Activated CD4-positive, CD25-positive, alpha-beta regulatory T cell treated with anti-CD3 and anti-CD28 coated beads, Interleukin-2, amount 50 U/mL, for 24 hours (primary cell): ENCODE results near the gene IL36B.
A peak's percentile ranks its signal among the peaks of the same experiment; 100 is the strongest.

Experiments
- ATAC-seq, 2 donors: fragments of 150-1000 bp; cut with Tn5 transposase; one replicate each; pipeline ENCODE4 v1.10.0; 2021; ENCODE audit warnings: mild to moderate bottlenecking in 1 of 2, moderate library complexity in 1 of 2

IL36B gene

DNA sequence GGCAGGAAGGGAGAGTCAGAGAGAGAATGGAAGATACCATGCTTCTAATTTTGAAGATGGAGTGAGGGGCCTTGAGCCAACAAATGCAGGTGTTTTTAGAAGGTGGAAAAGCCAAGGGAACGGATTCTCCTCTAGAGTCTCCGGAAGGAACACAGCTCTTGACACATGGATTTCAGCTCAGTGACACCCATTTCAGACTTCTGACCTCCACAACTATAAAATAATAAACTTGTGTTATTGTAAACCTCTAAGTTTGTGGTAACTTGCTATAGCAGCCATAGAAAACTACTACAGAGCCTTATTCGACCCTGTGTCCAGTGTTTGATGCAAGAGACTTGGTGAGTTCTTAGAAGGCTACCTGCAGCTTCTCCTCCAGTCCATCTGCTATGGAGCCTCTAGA, 22.9 kb upstream of the IL36B start:
- ATAC-seq = no peak

DNA sequence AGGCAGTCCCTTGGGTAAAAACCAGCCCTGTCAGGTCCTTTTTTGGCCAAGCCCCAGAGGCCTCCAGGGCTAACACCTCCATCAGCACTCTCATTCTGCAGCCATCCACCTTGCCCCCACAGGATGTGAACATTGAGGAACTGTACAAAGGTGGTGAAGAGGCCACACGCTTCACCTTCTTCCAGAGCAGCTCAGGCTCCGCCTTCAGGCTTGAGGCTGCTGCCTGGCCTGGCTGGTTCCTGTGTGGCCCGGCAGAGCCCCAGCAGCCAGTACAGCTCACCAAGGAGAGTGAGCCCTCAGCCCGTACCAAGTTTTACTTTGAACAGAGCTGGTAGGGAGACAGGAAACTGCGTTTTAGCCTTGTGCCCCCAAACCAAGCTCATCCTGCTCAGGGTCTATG, 22.4 kb upstream of the IL36B start:
- ATAC-seq = no peak

GRCh38 chr2:113073325-113073834, 20.7 kb upstream of the IL36B start:
- ATAC-seq = no peak

DNA sequence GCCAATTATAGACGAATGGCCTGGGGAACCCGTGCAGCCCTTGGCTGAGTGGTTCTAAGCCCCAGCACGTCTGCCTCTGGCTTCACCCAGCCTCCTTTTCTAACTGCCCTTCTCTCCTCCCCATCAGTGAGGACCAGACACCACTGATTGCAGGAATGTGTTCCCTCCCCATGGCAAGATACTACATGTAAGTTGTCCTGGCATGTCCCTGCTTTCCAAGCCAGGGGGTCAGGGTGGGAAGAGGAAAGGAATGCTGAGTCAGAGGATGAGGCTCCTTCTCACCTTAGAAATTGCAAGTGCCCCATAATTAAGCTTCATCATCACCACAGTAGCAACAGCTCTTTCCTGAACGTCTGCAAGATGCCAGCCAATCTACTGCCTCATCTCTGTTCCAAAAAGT, 19.9 kb upstream of the IL36B start:
- no peak for ATAC-seq

DNA sequence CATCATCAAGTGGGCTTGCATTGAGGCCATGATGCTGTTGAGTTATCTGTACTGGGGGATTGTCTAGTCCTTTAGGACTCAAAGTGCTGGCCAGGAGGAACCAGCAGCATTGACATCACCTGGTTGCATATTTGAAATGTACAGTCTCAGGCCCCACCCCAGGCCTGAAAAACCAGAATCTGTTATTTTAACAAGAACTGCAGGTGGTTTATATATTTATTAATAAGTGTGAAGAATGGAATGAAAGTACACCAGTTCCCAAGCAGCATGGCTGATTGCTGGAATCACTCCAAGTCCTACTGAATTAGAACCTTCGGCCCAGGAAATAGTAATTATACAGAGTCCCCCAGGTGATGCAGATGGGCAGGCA, 17.9 kb upstream of the IL36B start:
- ATAC-seq = no peak

DNA sequence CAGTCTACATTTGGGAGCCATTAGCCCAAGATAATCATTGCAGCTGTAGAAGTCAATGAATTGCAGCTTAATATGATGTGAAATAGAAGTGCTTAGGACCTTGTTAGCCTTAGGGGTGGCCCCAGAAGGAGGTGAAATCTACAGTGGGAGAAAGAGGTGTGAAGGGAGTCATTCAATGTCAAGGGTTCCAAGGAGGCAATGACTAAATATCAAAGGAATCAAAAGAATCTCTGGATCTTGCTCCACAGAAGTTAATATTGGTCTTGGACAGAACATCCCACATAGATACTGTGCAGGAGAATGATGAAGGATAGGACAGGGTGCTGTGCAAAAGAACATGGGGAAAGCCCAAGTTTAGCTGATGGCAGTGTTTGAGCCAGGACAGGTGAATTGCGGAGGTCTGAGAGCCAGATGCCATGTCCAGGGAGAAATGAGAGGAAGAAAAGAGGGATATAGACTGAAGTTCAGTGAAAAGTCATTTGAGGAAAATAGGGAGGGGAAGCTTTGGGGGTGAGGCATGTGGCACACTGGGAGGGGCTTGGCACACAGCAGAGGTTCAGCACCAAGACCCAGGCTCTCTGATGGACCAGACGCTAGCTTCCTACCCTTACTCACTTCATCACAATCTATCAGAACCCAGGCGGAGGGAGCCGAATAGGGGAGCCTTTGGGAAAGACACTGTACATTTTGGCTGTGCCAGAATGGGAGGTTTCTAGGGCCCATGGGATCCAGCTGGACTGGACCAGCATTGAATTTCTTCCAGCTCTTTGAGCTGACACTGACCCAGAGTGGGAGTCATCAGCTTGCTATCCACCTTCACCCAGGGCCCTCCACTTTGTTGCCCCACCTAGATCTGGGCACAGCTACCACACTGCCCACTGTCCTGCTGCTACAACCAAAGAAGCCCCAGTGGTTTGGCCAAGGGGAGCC, 17.3 kb upstream of the IL36B start:
- ATAC-seq = no peak

DNA sequence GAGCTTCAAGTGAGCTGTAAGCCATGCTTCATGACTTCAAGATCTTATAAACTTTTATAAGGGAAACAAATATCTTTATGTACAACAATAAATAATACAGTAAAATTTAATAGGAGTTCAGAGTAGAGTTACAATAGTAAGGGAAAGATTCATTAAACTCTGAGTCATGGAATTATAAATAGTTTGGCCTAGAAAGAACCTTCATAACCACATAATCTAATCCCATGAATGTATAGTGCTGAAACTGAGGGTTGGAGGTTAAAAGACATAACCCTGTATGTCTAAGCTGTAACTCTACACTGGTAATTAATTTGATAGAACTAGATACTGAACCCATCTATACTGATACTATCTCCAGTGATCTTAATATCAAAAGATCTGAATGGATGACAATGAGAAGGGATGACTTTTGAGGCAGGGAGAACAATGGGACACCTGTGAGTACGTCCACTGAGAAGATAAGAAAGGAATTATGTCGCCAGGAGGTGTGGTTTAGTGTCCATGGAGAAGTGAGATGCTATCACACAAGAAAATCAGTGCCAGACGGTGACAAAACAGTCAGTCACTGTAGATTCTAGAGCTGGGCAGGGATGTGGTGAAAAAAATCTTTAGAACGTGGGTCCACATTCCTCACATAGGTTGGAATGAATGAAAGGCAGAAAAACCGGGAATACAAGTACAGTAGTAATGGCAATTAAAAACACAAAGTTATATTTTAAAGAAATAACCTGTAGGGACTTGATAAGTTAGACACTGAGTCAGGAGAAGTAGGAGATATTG, 16.2 kb upstream of the IL36B start:
- no peak for ATAC-seq

GRCh38 chr2:113068249-113068648, 15.6 kb upstream of the IL36B start:
- no peak for ATAC-seq

GRCh38 chr2:113067681-113068080, 15.0 kb upstream of the IL36B start, which contains the start of gene IL1F10:
Gene IL1F10, plus strand, starts transcription at chr2:113067970. Its CDS starts 4,769 bp downstream, at chr2:113072739.
- ATAC-seq = no peak

- ATAC-seq = no peak
Measured at GRCh38 chr2:113064898-113065297, 12.2 kb upstream of the IL36B start.

- no peak for ATAC-seq
Measured at GRCh38 chr2:113064281-113064680, 11.6 kb upstream of the IL36B start.

DNA sequence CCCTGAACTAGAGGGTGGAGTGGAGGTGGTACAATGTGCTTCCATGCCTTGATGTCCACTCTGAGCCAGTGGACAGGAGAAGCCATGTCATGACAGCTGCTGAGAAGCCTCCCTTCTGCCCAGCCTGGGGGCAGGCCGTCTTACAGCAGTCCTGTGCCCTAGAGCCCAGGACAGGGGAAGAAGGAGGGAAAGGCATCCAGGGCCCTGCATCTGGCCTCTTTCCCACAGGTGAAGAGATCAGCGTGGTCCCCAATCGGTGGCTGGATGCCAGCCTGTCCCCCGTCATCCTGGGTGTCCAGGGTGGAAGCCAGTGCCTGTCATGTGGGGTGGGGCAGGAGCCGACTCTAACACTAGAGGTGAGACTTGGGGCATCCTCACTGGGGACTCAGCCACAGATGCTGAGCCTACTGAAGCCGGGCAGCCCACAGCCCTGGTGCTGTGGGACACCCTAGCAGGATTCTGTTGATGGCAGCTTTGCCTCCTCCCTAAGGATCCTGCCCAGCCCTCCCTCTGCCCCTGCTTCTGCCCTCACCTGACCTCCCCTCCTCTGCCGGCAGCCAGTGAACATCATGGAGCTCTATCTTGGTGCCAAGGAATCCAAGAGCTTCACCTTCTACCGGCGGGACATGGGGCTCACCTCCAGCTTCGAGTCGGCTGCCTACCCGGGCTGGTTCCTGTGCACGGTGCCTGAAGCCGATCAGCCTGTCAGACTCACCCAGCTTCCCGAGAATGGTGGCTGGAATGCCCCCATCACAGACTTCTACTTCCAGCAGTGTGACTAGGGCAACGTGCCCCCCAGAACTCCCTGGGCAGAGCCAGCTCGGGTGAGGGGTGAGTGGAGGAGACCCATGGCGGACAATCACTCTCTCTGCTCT, 9.5 kb upstream of the IL36B start:
- ATAC-seq = no peak

GRCh38 chr2:113061241-113061640, 8.6 kb upstream of the IL36B start:
- ATAC-seq = no peak

DNA sequence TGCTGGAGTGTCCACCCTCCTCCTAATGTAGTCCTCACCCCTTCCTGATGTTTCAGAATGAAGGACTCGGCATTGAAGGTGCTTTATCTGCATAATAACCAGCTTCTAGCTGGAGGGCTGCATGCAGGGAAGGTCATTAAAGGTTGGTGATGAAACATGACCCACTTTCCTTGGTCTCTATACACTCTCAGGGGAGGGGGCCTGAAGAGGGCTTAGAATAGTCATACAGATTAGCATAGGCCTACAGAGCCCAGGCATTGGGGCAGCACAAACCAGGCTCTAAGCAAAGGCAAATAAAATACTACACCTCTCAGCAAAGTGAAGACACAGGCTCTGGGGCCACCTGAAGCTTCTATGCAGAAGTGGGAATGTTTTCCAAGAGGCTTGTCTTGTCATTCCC, 8.1 kb upstream of the IL36B start:
- ATAC-seq = no peak

DNA sequence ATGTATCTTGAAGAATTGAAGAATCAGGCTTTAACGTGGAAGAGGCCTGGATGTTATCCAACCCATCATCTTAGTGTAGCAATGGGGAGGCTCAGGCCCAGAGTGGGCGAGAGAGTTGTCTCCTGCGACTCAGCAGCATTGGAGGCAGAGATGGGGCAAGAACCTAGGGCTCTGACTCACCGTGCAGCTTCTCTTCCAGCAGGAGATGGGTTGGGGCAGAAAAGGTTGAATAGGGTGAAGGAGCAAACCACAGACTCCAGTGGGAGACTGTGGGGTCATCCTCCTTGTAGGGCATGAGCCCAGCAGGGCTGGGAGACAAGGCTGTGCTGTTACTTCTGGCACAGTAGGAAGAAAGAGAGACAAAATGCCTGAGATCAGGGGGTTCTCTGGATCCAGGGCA, 7.7 kb upstream of the IL36B start:
- ATAC-seq = peak; percentile 34

GRCh38 chr2:113058998-113059960, 6.6 kb upstream of the IL36B start, which contains the start of gene IL36RN:
Gene IL36RN, plus strand, starts transcription at chr2:113059198. Its CDS starts 241 bp downstream, at chr2:113059439.
- no peak for ATAC-seq

- ATAC-seq = no peak
Measured at GRCh38 chr2:113058411-113058994, 5.8 kb upstream of the IL36B start.

GRCh38 chr2:113057117-113057516, 4.5 kb upstream of the IL36B start:
- ATAC-seq = no peak

DNA sequence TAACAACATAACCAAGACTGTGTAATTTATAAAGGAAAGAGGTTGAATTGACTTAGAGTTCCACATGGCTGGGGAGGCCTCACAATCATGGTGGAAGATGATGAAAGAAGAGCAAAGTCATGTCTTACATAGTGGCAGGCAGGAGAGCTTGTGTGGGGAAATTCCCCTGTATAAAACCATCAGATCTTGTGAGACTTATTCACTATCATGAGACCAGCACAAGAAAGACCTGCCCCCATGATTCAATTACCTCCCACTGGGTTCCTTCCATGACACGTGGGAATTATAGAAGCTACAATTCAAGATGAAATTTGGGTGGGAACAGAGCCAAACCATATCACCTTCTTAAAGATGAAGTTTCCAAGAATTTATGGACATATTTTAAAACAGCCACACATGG, 3.9 kb upstream of the IL36B start:
- ATAC-seq = peak; percentile 45 to 71

GRCh38 chr2:113054066-113054465, 1.4 kb upstream of the IL36B start:
- ATAC-seq = peak; percentile 31 to 54

GRCh38 chr2:113053666-113054065, 999 bp upstream of the IL36B start:
- peak in 1 of 2 donors; percentile 12 for ATAC-seq
